ENCODE results near the gene CSE1L. TPM values are rescaled to one million over a fixed set of nuclear protein-coding genes. Genes with fewer than 3 reads are reported as not detected.
"Not testable (repeated sequence)": the region's sequence is repeated elsewhere in the genome, so short reads cannot be mapped to it uniquely, and the experiment has no call there.

Gene CSE1L
- total RNA-seq, 2 donors from 2014 or later, result 33.3 to 82.7 TPM

- H3K27ac ChIP-seq, result no peak overlapping the region
- peak; percentile 41 for TF ChIP-seq CTCF (IDR thresholded peaks at IDR 0.05)
- DNase-seq, result peak; percentile 43
- no peaks in the 10 kb centered on the region for H3K4me1 ChIP-seq
- no peak overlapping the region for H3K4me3 ChIP-seq
- intact Hi-C loops (cut with DNase I), result loop anchor here (2.0 kb wide), 1 partner anchor 84 kb away; no protein-coding TSS in a partner anchor
- no peaks in the 10 kb centered on the region for H3K27me3 ChIP-seq
- H3K36me3 ChIP-seq, result peaks cover 6% of the 10 kb centered on the region
- no peaks in the 10 kb centered on the region for H3K9me3 ChIP-seq
- H3K9ac ChIP-seq (ENCODE audit: low read depth in 2 of 2, low read length in 2 of 2), result no peak overlapping the region
These were observed 86.9 kb downstream of the CSE1L start for GRCh38 chr20:49132995-49133478.

GRCh38 chr20:49133571-49133970 is 87.5 kb downstream of the CSE1L start:
- Histone ChIP-seq H3K4me1 (no peaks in the 10 kb centered on the region), H3K27me3 (no peaks in the 10 kb centered on the region), H3K36me3 (peaks cover 6% of the 10 kb centered on the region), H3K9ac (ENCODE audit: low read depth in 2 of 2, low read length in 2 of 2) (no peak overlapping the region), H3K27ac (no peak overlapping the region), H3K4me3 (no peak overlapping the region), H3K9me3 (no peaks in the 10 kb centered on the region)
- no peak for DNase-seq
- no peak for TF ChIP-seq CTCF (IDR thresholded peaks at IDR 0.05)
- intact Hi-C loops (cut with DNase I), result loop anchor here (2.0 kb wide), 1 partner anchor 83 kb away; no protein-coding TSS in a partner anchor

DNA sequence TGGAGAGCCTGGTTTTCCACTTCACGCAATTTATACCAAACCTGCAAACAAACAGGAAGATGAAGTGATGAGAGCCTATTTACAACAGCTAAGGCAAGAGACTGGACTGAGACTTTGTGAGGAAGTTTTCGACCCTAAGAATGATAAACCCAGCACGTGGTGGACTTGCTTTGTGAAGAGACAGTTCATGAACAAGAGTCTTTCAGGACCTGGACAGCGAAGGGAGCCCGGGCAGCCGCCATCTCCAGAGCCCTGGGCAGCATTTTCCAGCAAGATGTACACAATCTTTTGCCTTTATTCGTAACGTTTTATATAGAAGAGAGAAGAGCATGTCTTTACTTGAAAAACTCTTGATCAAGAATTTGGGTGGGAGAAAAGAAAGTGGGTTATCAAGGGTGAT is 88.7 kb downstream of the CSE1L start:
- H3K36me3 ChIP-seq; H3K27ac ChIP-seq; H3K9me3 ChIP-seq; H3K27me3 ChIP-seq; H3K9ac ChIP-seq (ENCODE audit: low read depth in 2 of 2, low read length in 2 of 2); DNase-seq; H3K4me1 ChIP-seq; H3K4me3 ChIP-seq; intact Hi-C loops (cut with DNase I): not testable (repeated sequence)

- DNase-seq, result no peak
- no peak for TF ChIP-seq CTCF (IDR thresholded peaks at IDR 0.05)
These were observed 90.9 kb downstream of the CSE1L start for GRCh38 chr20:49136817-49137571.

DNA sequence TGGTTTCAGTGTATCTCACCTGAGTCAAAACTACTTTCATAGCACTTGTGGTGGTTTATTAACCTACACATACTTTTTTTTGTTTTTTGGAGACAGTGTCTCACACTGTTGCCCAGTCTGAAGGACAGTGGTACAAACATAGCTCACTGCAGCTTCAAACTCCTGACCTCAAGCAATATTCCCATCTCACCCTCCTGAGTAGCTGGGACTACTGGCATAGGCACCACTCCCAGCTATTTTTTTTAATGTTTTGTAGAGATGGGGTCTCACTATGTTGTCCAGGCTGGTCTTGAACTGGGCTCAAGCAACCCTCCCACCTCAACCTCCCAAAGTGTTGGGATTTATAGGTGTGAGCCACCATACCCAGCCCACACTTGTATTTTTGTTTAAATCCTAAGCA is 92.3 kb downstream of the CSE1L start:
- no peak for DNase-seq
- H3K9me3 ChIP-seq, result no peaks in the 10 kb centered on the region
- H3K4me1 ChIP-seq, result no peaks in the 10 kb centered on the region
- intact Hi-C loops (cut with DNase I), result no loop called here
- no peaks in the 10 kb centered on the region for H3K27me3 ChIP-seq
- H3K4me3 ChIP-seq, result no peak overlapping the region
- H3K36me3 ChIP-seq, result no peaks in the 10 kb centered on the region
- no peak overlapping the region for H3K9ac ChIP-seq (ENCODE audit: low read depth in 2 of 2, low read length in 2 of 2)
- H3K27ac ChIP-seq, result no peak overlapping the region
- no peak for TF ChIP-seq CTCF (IDR thresholded peaks at IDR 0.05)

More at GRCh38 chr20:49136817-49137571, 90.9 kb downstream of the CSE1L start:
- Histone ChIP-seq H3K9me3 (no peaks in the 10 kb centered on the region), H3K4me3 (no peak overlapping the region), H3K27ac (no peak overlapping the region), H3K27me3 (no peaks in the 10 kb centered on the region), H3K4me1 (no peaks in the 10 kb centered on the region), H3K36me3 (peaks cover 5% of the 10 kb centered on the region), H3K9ac (ENCODE audit: low read depth in 2 of 2, low read length in 2 of 2) (no peak overlapping the region)
- intact Hi-C loops (cut with DNase I), result no loop called here

- DNase-seq, result no peak
- H3K27ac ChIP-seq, result no peak overlapping the region
- no peaks in the 10 kb centered on the region for H3K4me1 ChIP-seq
These were observed 94.3 kb downstream of the CSE1L start for GRCh38 chr20:49140411-49140810.

More at GRCh38 chr20:49140411-49140810, 94.3 kb downstream of the CSE1L start:
- H3K36me3 ChIP-seq, result no peaks in the 10 kb centered on the region
- no peaks in the 10 kb centered on the region for H3K9me3 ChIP-seq
- H3K4me3 ChIP-seq, result no peak overlapping the region
- intact Hi-C loops (cut with DNase I), result no loop called here
- H3K9ac ChIP-seq (ENCODE audit: low read depth in 2 of 2, low read length in 2 of 2), result no peak overlapping the region
- no peaks in the 10 kb centered on the region for H3K27me3 ChIP-seq
- no peak for TF ChIP-seq CTCF (IDR thresholded peaks at IDR 0.05)

All from colonic mucosa (tissue), 4 donors.